ENCODE data around the gene WWOX.

DNA sequence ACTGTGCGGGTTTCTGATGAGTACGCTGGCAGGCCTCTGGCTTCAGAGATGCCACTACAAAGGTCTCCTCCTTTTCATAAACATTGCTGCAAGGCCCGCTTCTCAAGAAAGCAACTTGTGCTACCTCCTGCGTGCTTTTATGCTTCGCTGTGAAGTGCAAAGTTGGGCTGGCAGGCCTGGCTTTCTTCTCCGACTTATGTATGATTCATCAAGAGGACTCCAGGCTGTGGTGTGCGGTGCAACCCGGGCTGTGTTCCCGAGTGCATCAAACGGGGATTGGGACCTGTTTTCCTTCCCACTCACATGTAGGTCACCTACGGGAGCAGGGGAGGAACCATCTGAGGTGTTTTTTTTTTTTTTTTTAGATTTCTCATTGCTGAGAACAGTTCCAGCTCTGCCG is 534.1 kb downstream of the WWOX start:
- TF ChIP-seq, protein P1, sequence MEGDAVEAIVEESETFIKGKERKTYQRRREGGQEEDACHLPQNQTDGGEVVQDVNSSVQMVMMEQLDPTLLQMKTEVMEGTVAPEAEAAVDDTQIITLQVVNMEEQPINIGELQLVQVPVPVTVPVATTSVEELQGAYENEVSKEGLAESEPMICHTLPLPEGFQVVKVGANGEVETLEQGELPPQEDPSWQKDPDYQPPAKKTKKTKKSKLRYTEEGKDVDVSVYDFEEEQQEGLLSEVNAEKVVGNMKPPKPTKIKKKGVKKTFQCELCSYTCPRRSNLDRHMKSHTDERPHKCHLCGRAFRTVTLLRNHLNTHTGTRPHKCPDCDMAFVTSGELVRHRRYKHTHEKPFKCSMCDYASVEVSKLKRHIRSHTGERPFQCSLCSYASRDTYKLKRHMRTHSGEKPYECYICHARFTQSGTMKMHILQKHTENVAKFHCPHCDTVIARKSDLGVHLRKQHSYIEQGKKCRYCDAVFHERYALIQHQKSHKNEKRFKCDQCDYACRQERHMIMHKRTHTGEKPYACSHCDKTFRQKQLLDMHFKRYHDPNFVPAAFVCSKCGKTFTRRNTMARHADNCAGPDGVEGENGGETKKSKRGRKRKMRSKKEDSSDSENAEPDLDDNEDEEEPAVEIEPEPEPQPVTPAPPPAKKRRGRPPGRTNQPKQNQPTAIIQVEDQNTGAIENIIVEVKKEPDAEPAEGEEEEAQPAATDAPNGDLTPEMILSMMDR (IDR thresholded peaks at IDR 0.05; ENCODE audit: low read depth, low read length), result no peak
- TF ChIP-seq POLR2A (IDR thresholded peaks at IDR 0.05; ENCODE audit: extremely low read depth, insufficient read length) (no peak), MYC (IDR thresholded peaks at IDR 0.05; ENCODE audit: low read depth, low read length) (no peak)
- TF ChIP-seq, protein P2, sequence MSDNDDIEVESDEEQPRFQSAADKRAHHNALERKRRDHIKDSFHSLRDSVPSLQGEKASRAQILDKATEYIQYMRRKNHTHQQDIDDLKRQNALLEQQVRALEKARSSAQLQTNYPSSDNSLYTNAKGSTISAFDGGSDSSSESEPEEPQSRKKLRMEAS (IDR thresholded peaks at IDR 0.05; ENCODE audit: low read depth, low read length), result no peak

All from NB4 (cell line).